GM19238 (cell line): ENCODE results near the gene ERCC1.
A peak's percentile ranks its signal among the peaks of the same experiment; 100 is the strongest.

Source experiments
- DNase-seq: peaks from one replicate; pipeline ENCODE4 v3.0.0; 2011; ENCODE audit warnings: low spot score; ENCODE audit not compliant: insufficient read length

The ERCC1 gene

DNA sequence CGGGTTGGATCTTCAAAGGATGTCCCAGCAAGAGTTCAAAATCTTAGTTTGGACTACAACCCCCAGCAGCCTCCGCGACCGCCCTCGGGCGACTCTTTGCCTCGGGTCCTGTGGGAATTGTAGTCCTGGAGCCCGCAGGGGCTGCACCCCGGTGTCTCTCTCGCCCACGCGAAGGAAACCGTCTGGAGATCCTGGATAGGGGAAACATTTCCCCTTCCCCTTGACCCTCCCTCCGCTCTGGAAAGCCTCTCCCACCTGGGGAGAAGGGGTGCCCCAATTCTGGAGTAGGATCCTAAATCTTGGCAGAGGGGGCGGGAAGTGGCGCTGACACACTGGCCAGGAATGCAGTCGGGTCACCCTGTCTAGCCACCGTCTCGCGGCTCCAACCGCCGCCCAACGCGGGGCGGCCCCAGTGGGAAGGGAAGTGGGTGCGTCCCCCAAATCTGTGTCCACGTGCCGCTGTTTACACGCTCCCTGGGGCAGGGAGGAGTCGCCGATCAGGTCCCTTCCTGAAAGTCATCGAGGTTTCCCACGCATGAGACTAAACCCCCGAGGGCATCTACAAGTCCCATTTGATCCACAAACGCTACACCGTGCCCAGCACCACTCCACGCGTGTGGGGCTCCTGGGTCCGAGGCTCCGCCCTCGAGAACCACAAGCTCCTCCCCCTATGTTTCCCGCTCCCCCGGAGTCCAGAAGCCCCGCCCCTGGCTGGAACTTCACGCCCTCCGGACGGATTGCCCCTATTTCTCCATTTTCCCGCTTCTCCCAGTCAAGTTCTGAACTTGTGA is 18.1 kb downstream of the ERCC1 start:
- DNase-seq: peak; percentile 92

DNA sequence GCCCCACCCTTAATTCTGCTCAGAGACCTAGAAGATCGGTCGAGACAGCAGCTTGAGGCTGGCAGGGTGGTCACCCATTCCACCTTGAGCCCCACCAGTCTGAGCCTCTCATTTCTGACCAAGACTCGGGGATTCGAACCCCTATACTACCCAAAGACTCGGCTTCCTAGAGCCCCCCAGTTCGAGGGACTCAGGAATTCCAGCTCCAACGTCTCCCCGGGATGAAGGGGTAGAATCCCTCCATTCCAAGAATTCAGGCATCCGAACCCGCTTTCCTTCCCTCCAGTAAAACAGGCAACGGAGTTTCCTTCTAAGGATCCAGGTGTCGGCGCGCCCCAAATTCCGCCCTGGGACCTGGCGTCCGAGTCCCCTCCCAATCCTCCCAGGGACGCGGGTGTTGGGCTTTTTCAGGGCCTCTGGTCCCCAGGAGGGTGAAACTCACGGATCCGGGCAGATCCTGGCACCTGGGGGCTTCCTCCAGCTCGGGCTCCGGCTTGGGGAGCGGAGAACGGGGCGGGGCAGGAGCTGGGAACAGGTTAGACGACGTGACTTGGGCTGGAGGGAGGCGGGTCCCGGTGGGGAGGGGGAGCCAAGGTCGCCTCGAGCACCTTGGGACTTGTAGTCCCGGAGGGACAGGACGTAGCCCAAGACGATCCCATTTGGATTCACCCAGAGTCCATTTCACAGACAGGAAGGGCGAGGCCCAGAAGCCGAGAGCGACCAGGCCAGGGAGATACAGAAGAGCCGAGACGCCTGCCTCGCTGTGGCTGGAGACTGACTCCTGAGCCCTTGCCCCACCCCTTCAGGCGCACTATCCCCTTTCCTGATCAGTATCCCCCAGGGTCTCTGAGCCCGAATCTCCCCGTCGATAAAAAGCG is 18.9 kb downstream of the ERCC1 start, which contains the start of gene PPP1R13L:
Gene PPP1R13L (minus strand): TSS at position 513 of the 878 bp plus-strand sequence. CDS start 6,751 bp downstream, outside the sequence.
- DNase-seq: peak; percentile 84

DNA sequence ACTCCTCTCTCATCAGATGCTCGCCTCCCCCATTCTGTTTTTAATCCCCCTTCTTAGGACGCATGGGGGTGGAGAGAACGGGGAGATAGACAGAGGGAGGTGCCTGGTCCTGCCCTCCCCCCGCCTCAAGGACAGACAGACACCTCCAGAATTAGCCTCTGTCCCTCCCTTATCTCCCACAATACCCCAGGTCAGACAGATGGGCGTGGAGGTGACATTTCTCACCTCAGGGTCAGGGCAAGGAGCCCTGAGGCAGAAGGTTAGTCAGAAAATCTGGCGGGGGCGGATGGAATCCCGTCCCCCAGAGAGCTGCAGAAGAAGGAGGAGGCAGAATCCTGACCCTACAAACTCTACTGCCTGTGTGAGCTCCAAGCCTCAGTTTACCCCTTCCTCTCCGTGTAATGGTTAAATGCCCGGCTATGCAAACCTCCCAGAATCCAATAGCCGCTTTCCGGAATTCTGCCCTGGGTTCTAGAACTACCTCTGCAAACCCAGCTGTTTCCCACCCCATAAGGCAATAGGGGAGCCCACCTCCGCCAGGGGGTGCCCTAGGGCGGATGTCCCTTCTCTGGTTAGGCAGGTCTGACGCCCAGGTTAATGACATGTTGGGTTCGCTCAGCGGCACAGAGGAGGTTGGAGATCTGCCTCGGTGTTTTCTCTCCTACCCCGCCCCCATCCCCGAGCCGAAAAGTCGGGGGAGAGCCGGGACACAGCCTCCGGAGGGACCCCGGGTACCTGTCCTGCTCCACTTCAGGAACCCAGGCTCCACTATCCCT is 19.7 kb downstream of the ERCC1 start:
- DNase-seq: peak; percentile 72

DNA sequence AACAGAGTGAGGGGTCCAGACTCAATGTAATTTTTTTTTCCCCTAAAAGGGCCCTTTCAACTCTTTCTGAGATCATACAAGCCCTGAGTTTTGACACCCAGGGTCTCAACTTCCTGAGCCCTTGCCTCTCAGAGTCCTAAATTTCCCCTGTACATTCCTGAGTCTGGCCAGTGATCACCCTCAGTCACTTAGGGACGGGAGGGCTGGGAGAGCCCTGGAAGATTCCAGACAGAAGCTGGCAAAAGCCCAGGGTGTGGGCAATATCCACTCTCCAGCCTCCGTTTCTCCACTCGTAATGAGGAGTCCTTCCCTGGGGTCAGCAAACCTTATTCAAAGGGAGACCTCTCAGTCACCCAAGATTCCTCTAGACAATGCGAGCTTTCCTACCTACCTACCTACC is 20.4 kb downstream of the ERCC1 start:
- DNase-seq: no peak

DNA sequence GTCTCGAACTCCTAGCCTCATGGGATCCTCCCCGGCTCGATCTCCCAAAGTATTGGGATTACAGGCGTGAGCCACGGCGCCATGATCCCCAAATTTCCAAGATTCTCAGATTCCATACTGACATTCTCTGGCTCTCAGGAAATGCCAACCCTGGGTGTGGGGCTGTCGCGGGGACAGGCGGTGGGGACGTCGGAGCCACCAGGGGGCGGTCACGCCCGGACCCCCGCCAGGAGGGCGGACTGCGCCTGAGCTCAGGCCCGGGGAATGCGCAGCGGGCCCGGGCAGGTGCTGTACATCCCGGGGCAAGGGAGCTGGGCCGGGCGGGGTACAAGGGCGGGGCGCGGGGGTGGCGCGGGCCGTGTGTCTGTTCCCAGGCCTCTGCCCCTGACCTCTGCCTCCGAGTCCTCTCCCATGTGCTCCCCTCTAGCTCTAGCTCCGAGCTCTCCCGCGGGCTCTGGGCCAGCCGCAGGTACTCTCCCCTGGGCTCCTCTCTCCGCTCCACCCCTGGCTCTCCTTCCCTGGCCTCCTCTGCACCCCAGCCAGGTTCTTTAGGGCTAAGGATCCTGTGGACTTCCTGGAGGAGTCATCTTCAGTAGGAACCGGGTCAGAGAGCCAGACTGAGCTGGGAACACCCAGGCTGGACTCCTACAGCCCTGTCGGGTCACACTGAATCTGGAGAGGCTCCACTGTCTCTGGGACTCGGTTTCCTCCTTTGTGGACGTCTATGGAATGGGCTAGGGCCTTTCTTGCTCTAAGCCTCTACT is 21.2 kb downstream of the ERCC1 start:
- DNase-seq: no peak

DNA sequence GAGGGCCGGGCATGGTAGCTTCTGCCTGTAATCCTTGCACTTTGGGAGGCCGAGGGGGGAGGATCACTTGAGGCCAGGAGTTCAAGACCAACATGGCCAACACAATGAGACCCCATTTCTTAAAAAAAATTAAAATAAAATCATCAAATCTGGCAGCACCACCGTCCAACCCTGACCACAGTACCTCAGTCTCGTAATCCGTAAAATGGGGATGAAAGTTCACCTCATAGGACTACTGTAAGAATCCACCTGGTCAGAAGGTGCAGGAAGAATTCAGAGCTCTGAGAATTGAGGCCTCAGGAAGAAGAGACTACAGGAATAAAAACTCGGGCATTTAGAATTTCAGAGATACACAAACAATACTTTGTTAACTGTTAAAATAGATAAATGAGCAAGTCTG is 21.9 kb downstream of the ERCC1 start:
- no peak for DNase-seq

DNA sequence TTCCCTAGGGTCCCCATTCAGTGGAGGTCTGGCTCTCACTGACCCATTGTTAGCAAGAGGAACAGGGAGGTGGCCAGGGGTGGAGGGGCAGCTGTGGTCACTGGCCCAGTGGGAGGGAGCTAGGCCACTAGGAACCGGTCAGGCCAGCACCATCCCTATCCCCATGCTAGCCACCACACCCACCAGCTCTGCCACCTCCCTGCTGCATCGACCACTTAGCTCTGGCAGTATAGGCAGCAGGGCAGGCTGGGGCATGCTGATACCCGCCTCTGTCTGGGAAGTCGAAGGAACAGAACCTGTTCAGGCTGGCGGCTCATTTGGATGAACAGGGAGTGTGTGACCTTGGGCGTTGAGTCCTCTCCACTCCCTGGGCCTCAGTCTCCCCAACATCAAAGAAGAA is 23.5 kb downstream of the ERCC1 start:
- DNase-seq: no peak

DNA sequence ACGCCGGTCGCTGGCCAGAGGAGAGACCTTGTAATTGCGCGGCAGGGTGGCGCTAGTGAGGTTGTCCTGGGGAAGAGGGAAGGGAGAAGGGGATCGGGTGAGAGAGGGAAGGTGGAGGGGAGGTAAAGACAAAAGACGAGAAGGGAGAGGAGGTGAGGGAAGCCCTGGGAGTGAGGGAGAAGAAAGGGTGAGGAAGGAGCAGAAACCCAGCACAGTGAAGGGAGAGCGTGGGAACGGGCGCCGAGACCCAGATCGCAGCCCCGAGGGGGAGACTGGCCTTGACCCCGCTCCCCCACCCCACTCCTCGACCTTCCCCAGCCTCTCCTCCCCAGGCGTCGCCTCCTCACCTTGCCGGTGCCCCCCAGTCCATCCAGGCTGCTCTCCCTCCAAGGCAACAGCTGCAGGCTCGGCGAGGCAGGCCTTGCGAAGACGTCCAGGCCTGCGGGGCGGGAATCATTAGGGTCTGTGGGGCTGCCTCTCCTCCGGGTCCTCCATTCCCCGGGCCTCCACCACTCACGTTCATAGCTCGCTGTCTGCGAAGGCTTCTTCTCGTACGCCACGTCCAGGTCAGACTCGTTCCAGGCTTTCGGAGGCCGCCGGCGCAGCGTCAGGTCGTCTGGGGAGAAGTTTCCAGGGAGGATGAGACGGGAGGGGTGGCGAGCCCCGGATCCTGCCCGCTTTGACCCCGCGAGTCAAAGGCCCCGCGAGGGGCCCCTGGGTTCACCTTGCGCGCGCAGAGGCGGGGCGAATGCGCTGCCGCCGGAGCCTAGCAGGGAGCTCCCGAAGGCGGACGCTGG is 27.7 kb downstream of the ERCC1 start:
- no peak for DNase-seq

DNA sequence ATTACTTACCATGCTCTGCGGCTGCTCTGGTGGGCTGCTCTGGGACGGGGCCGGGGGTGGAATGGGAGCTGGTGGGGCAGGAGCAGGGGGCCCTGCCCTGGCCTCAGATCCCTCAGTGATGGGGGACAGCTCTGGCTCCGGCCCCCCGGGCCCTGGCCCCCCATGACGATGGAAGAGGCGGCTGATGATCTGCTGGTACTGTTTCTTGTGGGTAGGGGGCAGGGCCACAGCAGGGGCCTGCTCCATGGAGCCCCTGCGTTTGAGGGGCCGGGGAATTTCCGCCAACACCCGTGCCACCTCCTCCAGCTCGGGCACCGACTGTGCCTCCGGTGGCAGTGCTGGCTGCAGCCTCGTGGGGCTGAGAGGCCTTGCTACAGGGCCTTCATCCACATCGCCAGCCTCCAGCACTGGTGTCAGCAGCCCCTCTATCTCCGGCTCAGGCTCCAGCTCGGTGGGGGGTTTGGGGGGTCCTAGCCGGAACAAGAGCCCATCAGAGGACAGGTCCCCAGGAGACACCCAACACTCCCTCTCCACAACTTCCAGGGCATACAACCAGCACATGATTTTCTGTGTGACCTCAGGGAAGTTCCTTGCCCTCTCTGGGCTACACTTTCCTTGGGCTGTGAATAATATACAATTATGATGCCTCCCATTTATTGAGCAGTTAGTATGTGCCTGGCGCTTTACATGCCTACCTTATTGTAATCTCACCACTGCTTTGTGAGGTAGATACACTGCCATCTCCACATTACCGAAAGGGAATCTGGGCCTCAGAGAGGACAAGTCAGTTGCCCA is 31.6 kb downstream of the ERCC1 start:
- DNase-seq: no peak

DNA sequence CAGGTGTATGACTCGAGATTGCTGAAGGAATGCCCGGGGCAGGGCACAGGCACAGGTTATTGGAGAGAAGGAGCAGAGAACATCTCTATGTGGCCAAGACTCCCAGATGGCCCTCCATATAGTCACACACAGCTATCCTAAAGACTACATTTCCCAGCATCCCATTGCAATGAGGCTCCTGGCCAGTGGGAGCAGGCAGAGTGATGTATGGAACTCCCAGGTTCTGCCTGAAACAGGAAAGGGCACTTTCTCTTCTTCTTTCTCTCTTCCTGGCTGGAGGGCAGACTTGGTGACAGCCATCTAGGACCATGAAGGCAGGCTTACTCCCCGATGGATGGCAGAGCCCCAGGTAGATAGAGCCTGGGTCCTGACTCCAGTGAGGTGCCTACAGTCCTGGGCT is 32.4 kb downstream of the ERCC1 start:
- DNase-seq: no peak

DNA sequence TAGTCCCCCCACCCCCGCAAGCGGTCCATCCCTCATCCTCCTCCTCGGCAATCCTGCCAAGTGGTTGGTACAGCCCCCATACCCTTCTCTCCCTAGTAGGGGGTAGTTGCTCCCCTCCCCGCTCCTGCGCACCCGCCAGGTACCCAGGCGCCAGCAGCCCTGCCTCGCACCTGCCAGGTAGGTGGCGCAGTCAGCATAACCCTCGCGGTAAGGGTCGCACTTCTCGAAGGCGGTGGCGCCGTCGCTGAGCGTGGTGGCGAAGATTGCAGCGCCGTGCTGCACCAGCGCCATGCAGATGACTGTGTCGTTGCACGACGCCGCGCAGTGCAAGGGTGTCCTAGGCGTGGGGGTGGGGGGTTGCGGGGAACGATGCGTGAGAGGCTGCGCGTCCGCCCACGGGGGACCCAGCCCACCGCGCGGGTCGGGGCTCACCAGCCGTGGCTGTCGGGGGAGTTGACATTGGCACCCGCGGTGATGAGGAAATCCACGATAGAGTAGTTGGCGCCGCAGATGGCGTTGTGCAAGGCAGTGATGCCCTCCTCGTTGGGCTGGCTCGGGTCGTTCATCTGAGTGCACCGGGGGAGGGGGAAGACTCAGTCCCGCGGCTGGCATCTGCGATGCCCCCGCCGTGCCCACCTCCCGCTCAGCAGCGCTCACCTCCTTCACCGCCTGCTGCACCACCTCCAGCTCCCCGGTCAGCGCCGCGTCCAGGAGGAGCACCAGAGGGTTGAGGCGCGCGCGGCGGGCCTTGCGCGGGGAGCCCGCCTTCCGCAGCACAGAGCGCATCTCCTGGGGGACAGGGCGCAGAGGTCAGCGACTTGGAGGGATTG is 38.1 kb downstream of the ERCC1 start:
- DNase-seq: no peak

DNA sequence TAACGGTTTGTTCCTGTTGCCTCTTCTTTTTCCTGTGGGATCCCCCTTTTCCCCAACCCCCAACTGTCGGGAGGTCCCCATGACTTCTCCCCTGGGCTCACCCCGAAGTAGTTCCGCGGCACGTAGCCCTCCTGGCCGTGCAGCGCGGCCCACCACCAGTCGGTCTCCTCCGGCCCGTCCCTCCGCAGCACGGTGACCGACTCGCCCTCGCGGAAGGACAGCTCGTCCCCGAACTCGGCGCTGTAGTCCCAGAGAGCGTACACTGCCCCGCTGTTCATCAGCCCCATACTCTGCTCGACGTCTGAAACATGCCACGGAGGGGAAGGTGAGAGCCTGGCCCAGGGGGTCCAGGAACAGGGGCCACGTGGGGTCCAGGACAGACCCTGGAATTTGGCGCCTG is 41.3 kb downstream of the ERCC1 start:
- no peak for DNase-seq

DNA sequence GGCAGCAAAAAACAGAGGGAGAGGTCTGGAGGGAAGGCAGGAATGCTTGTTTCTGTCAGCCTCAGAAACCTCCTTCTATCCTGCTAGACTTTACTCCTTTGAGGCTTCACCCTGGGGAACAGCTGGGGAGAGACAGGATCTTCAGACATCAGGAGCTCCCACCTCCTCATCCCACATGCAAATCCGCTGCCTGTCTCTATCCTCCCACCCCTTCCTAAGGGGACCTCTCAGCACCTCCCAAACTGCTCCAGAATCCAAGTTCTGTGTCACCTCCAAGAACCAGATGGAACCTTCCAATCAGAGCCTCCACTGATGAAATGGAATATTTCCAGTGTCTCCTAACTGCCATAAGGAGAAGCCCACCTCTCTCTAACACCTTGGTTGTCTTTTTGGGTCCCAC is 43.6 kb downstream of the ERCC1 start:
- no peak for DNase-seq

DNA sequence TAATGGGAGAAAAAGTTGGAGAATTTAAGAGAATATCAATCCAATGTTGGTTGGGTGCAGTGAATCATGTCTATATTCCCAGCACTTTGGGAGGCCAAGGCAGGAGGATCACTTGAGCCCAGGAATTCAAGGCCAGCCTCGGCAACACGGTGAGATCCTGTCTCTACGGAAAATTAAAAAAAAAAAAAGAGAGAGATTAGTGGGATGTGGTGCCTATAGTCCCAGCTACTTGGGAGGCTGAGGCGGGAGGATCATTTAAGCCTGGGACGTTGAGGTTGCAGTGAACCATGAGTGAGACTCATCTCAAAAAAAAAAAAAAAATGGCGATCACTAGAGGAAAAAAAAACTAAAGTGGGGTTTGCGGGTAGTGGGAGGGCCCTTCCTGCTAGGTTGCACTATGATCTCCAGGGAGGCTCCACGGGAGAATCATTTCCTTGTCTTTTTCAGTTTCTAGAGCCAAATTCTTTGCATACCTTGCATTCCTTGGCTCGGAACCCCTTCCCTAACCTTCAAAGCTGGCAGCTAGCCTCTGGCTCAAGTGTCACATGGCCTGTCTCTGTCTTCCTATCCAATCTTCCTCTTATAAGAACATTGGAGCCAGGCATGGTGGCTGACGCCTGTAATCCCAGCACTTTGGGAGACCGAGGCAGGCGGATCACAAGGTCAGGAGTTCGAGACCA is 47.5 kb downstream of the ERCC1 start:
- no peak for DNase-seq

DNA sequence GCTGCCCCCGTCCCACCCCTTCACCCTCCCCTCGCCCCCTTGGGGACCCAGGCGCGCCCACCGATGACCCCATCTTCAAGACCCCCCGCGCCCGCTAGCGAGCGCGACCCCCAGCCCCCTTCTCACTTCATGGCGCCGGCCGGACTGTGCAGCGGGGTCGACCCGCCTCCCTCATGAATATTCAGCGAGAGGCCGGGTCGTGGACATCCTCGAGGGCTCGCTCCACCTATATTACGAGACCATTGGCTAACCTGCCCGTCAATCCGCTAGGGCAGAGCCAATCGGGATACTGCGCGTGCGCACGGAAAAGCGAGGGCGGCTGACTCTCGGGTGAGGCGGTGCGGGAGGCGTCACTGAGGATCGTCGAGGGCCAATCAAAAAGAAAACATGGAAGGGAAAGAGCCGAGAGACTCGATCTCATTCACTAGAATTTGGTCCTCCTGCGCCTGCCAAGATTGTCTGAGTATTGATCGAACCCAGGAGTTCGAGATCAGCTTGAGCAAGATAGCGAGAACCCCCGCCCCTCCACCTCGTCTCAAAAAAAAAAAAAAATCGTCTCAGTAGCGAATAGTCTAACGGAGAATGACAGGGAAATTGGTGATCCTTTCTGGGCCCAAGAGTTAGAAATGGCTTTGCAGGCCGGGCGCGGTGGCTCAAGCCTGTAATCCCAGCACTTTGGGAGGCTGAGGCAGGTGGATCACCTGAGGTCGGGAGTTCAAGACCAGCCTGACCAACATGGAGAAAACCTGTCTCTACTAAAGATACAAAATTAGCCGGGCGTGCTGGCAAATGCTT is 53.1 kb downstream of the ERCC1 start, which contains the start of gene ERCC2:
Gene ERCC2 (minus strand): TSS at position 164 of the 795 bp plus-strand sequence. CDS start 33 bp downstream, at position 131.
- DNase-seq: peak; percentile 100

DNA sequence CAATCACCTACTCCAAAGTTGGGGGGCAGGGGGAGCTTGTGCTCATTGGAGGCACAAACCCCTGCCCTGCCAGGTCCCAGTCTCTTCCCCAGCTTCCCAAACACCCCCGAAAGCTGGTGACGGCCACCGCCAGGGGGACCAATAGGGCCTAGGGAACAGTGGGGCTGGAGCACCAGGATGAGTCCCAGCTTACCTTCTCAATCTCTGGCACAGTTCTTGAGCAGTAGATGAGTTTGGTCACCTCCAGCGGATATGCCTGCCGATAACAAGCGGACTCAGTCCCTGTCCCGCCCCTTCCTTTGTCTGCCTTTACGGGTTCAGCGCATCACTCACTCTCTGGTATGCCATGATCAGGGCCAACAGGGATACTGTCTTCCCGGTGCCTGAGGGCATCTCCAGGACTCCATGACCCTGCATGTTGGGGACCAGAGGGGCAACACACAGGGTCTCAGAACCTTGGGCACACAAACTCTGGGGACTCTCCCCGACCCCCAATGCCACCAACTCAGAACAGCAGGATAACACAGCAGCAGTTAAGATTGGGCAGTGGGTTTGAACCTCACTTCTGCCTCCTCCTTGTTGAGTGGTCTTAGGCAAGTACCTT is 54.9 kb downstream of the ERCC1 start:
- DNase-seq: no peak
